ENCODE data around the gene GP9.
"Not testable (repeated sequence)": the region's sequence is repeated elsewhere in the genome, so short reads cannot be mapped to it uniquely, and the experiment has no call there.

The GP9 gene

GRCh38 chr3:129111076-129111780 is 50.6 kb downstream of the GP9 start:
- H3K27ac ChIP-seq (ENCODE audit: low read length); H3K9me3 ChIP-seq (ENCODE audit: control insufficient read depth, low read depth, low read length); H3K36me3 ChIP-seq (ENCODE audit: control insufficient read depth, low read depth, low read length); H3K9ac ChIP-seq (ENCODE audit: low read length); H3K27me3 ChIP-seq (ENCODE audit: control insufficient read depth, insufficient read depth, low read length); H3K4me3 ChIP-seq (ENCODE audit: low read length): not testable (repeated sequence)
- peaks cover 11% of the 10 kb centered on the region for H3K4me1 ChIP-seq (ENCODE audit: control insufficient read depth, low read depth, low read length)

Measured in iPS-18a (cell line).